Keratinocyte (primary cell): ENCODE measurements around the gene FSD1. TPM values are rescaled to one million over a fixed set of nuclear protein-coding genes. Genes with fewer than 3 reads are reported as not detected.

Source experiments
- DNase-seq: peaks from one replicate; pipeline ENCODE4 v3.0.0-alpha.2; 2011; ENCODE audit warnings: low read depth, missing footprints, low spot score
- FAIRE-seq: peaks from 2 replicates; lab custom pipeline; 2011; peaks lifted over from hg19 to GRCh38; lab: Jason Lieb, UNC
- H2AFZ ChIP-seq: 2 replicates; pipeline ENCODE4 v1.6.0; 2012; ENCODE audit warnings: low read length, control low read depth, inconsistent platforms; ENCODE audit not compliant: control insufficient read depth
- H3K27ac ChIP-seq: 2 replicates; pipeline ENCODE4 v1.5.1; 2011; ENCODE audit warnings: low read length; ENCODE audit not compliant: control insufficient read depth, insufficient read depth
- H3K27me3 ChIP-seq: 3 replicates; pipeline ENCODE4 v1.6.0; 2011; ENCODE audit warnings: low read length; ENCODE audit not compliant: control insufficient read depth, insufficient read depth; ENCODE audit errors: extremely low read depth
- H3K36me3 ChIP-seq, 2 experiments: 2 replicates in 1 of 2; 3 replicates in 1 of 2; pipeline ENCODE4 v1.5.1; 2011; ENCODE audit warnings: low read length in 2 of 2, mild to moderate bottlenecking in 1 of 2; ENCODE audit not compliant: control insufficient read depth in 2 of 2, insufficient read depth in 2 of 2; ENCODE audit errors: extremely low read depth in 1 of 2
- H3K4me1 ChIP-seq: 3 replicates; pipeline ENCODE4 v1.5.1; 2011; ENCODE audit warnings: low read length; ENCODE audit not compliant: control insufficient read depth, insufficient read depth; ENCODE audit errors: extremely low read depth
- H3K4me2 ChIP-seq: 3 replicates; pipeline ENCODE4 v1.6.0; 2011; ENCODE audit warnings: low read depth, low read length; ENCODE audit not compliant: control insufficient read depth, insufficient read depth; ENCODE audit errors: extremely low read depth
- H3K4me3 ChIP-seq, 3 experiments: fragments of 200-600 bp in 1 of 3; sonication (generic) in 1 of 3; 2 replicates in 2 of 3; 3 replicates in 1 of 3; pipeline ENCODE4 v1.5.1; 2011 to 2016; ENCODE audit warnings: low read length in 3 of 3, mild to moderate bottlenecking in 3 of 3, control low read depth in 2 of 3, inconsistent platforms in 1 of 3, low read depth in 1 of 3, mixed read lengths in 1 of 3, mixed run types in 1 of 3, moderate library complexity in 1 of 3; ENCODE audit not compliant: control insufficient read depth in 2 of 3, insufficient read depth in 2 of 3; ENCODE audit errors: extremely low read depth in 1 of 3
- H3K79me2 ChIP-seq: 2 replicates; pipeline ENCODE4 v1.6.0; 2012; ENCODE audit warnings: low read length; ENCODE audit not compliant: control insufficient read depth, insufficient read depth
- H3K9ac ChIP-seq: 3 replicates; pipeline ENCODE4 v1.6.0; 2011; ENCODE audit warnings: low read length; ENCODE audit not compliant: control insufficient read depth, insufficient read depth; ENCODE audit errors: extremely low read depth
- H3K9me1 ChIP-seq: 3 replicates; pipeline ENCODE4 v1.6.0; 2011; ENCODE audit warnings: low read length; ENCODE audit not compliant: control insufficient read depth, insufficient read depth; ENCODE audit errors: extremely low read depth
- H3K9me3 ChIP-seq: 2 replicates; pipeline ENCODE4 v1.5.1; 2012; ENCODE audit warnings: low read depth, low read length; ENCODE audit not compliant: control insufficient read depth
- H4K20me1 ChIP-seq: 3 replicates; pipeline ENCODE4 v1.6.0; 2011; ENCODE audit warnings: low read length; ENCODE audit not compliant: control insufficient read depth, insufficient read depth; ENCODE audit errors: extremely low read depth
- EZH2 ChIP-seq: IDR thresholded peaks from one replicate; pipeline ENCODE4 v1.6.1; 2012; ENCODE audit warnings: inconsistent platforms, mild to moderate bottlenecking, low read length, moderate library complexity
- dilution Hi-C: fragments of 300-500 bp; cut with MboI; formaldehyde crosslinking; loops from one replicate; pipeline ENCODE4 v1.7.0; 2020; ENCODE audit warnings: low sequenced_read_pairs; ENCODE audit not compliant: extremely low pct_ligation_motif_present
- polyA plus RNA-seq, 5 experiments: library from polyadenylated mRNA; depleted of rRNA in 3 of 5; stranded (reverse) in 3 of 5; stranded (forward) in 1 of 5; unstranded in 1 of 5; fragments of >200 nt; gene quantifications; 1 replicate in 1 of 5; 2 replicates in 3 of 5; 3 replicates in 1 of 5; pipeline versions ENCODE4 v1.2.1 to v1.2.3, GENCODE V29; 2011 to 2012; ENCODE audit warnings: missing spikeins in 2 of 5, low read depth in 1 of 5, low replicate concordance in 1 of 5
- TF ChIP-seq, protein P1 (sequence below), 3 experiments: IDR thresholded peaks in 1 of 3; conservative IDR thresholded peaks in 1 of 3; optimal IDR thresholded peaks in 1 of 3; 2 replicates in 2 of 3; 3 replicates in 1 of 3; pipeline versions ENCODE3 to v1.5.1; 2011; ENCODE audit warnings: low read length in 3 of 3, mild to moderate bottlenecking in 3 of 3, moderate library complexity in 2 of 3, control low read depth in 1 of 3, inconsistent platforms in 1 of 3; ENCODE audit not compliant: insufficient read depth in 2 of 3; ENCODE audit errors: extremely low read depth in 1 of 3

FSD1 gene
- polyA plus RNA-seq, 1 donor (not counting 4 experiments of a cell fraction or from before 2014, with no cell fraction given): 0.49 TPM

GRCh38 chr19:4320419-4320818 is 16.0 kb downstream of the FSD1 start:
- no peaks in the 10 kb centered on the region for H3K9me1 ChIP-seq
- H3K9ac ChIP-seq: no peak overlapping the region
- no peak overlapping the region for H2AFZ ChIP-seq
- H3K4me1 ChIP-seq: no peaks in the 10 kb centered on the region
- dilution Hi-C loops: no loop called here
- H3K4me2 ChIP-seq: no peak overlapping the region
- H3K27ac ChIP-seq: no peak overlapping the region
- no peak for FAIRE-seq
- H3K36me3 ChIP-seq: peaks cover 0 to 4% of the 10 kb centered on the region in 2 experiments
- H4K20me1 ChIP-seq: no peaks in the 10 kb centered on the region
- no peak overlapping the region for H3K4me3 ChIP-seq
- H3K9me3 ChIP-seq: no peaks in the 10 kb centered on the region
- H3K79me2 ChIP-seq: no peaks in the 10 kb centered on the region
- no peaks in the 10 kb centered on the region for H3K27me3 ChIP-seq
- no peak for DNase-seq
- TF ChIP-seq EZH2: no peak

- H4K20me1 ChIP-seq: no peaks in the 10 kb centered on the region
- no peak for TF ChIP-seq EZH2
- TF ChIP-seq, protein P1, sequence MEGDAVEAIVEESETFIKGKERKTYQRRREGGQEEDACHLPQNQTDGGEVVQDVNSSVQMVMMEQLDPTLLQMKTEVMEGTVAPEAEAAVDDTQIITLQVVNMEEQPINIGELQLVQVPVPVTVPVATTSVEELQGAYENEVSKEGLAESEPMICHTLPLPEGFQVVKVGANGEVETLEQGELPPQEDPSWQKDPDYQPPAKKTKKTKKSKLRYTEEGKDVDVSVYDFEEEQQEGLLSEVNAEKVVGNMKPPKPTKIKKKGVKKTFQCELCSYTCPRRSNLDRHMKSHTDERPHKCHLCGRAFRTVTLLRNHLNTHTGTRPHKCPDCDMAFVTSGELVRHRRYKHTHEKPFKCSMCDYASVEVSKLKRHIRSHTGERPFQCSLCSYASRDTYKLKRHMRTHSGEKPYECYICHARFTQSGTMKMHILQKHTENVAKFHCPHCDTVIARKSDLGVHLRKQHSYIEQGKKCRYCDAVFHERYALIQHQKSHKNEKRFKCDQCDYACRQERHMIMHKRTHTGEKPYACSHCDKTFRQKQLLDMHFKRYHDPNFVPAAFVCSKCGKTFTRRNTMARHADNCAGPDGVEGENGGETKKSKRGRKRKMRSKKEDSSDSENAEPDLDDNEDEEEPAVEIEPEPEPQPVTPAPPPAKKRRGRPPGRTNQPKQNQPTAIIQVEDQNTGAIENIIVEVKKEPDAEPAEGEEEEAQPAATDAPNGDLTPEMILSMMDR (optimal IDR thresholded peaks at IDR 0.05 in 1 of 3, IDR thresholded peaks at IDR 0.05 in 1 of 3, conservative IDR thresholded peaks at IDR 0.05 in 1 of 3; ENCODE audit: extremely low read depth in 1 of 3, insufficient read depth in 2 of 3, low read length in 3 of 3): no peak
- no peaks in the 10 kb centered on the region for H3K79me2 ChIP-seq
- DNase-seq (no peak), FAIRE-seq (no peak)
- peaks cover 0 to 4% of the 10 kb centered on the region in 2 experiments for H3K36me3 ChIP-seq
- H3K9me1 ChIP-seq: no peaks in the 10 kb centered on the region
- H3K27ac ChIP-seq: no peak overlapping the region
- no peaks in the 10 kb centered on the region for H3K4me1 ChIP-seq
- no peaks in the 10 kb centered on the region for H3K9me3 ChIP-seq
- no peak overlapping the region for H2AFZ ChIP-seq
- dilution Hi-C loops: no loop called here
- H3K27me3 ChIP-seq: no peaks in the 10 kb centered on the region
- no peak overlapping the region for H3K4me3 ChIP-seq
- no peak overlapping the region for H3K4me2 ChIP-seq
- no peak overlapping the region for H3K9ac ChIP-seq
These were observed 18.7 kb downstream of the FSD1 start for GRCh38 chr19:4322942-4323665.

DNA sequence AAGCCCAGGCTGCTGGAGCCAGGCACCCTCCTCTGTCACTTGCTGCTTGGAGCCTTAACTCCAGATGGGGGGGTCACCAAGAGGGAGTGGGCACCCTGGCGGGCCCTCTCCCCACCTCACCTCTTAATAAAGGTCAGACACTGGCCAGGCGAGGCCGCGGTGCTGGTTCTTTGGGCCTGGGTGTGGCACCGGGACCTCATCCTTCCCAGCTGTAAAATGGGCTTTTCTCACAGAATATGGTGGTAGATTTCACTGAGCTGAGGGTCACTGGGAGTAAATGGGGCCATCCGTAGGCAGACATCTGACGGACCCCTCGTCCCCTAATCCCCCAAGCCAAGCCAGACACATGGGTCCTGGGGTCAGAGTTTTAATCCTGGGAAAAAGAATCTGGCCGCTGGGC is 19.3 kb downstream of the FSD1 start:
- Histone ChIP-seq H3K9me3 (no peaks in the 10 kb centered on the region), H3K4me2 (no peak overlapping the region), H3K27me3 (no peaks in the 10 kb centered on the region), H3K36me3 (peaks cover 0 to 4% of the 10 kb centered on the region in 2 experiments), H3K4me1 (no peaks in the 10 kb centered on the region), H3K9me1 (no peaks in the 10 kb centered on the region), H3K9ac (no peak overlapping the region), H2AFZ (no peak overlapping the region), H3K79me2 (no peaks in the 10 kb centered on the region), H3K27ac (no peak overlapping the region), H4K20me1 (no peaks in the 10 kb centered on the region), H3K4me3 (no peak overlapping the region)
- FAIRE-seq (no peak), DNase-seq (no peak)
- no peak for TF ChIP-seq EZH2
- TF ChIP-seq, protein P1 (optimal IDR thresholded peaks at IDR 0.05 in 1 of 3, IDR thresholded peaks at IDR 0.05 in 1 of 3, conservative IDR thresholded peaks at IDR 0.05 in 1 of 3; ENCODE audit: extremely low read depth in 1 of 3, insufficient read depth in 2 of 3, low read length in 3 of 3): no peak
- dilution Hi-C loops: no loop called here
